Osteoblast (primary cell): ENCODE results near the gene LGALS9. TPM values are rescaled to one million over a fixed set of nuclear protein-coding genes. Genes with fewer than 3 reads are reported as not detected.

Experiments
- DNase-seq: peaks from one replicate; pipeline ENCODE4 v3.0.0; 2011; ENCODE audit warnings: low spot score, mixed read lengths; ENCODE audit not compliant: insufficient read length; ENCODE audit errors: missing footprints
- H2AFZ ChIP-seq: 2 replicates; pipeline ENCODE4 v1.6.0; 2011; ENCODE audit warnings: mild to moderate bottlenecking, low read length
- H3K27ac ChIP-seq: 2 replicates; pipeline ENCODE4 v1.5.1; 2011; ENCODE audit warnings: mild to moderate bottlenecking, low read depth, low read length, moderate library complexity
- H3K27me3 ChIP-seq: 2 replicates; pipeline ENCODE4 v1.6.0; 2012; ENCODE audit warnings: mild to moderate bottlenecking, control low read depth, inconsistent platforms, low read length, moderate library complexity; ENCODE audit not compliant: insufficient read depth
- H3K36me3 ChIP-seq: 2 replicates; pipeline ENCODE4 v1.5.1; 2011; ENCODE audit warnings: mild to moderate bottlenecking, low read length, control low read depth, moderate library complexity; ENCODE audit not compliant: insufficient read depth
- H3K4me1 ChIP-seq: 2 replicates; pipeline ENCODE4 v1.5.1; 2011; ENCODE audit warnings: mild to moderate bottlenecking, low read length, control low read depth, moderate library complexity; ENCODE audit not compliant: insufficient read depth
- H3K4me2 ChIP-seq: 2 replicates; pipeline ENCODE4 v1.6.0; 2011; ENCODE audit warnings: mild to moderate bottlenecking, low read length; ENCODE audit not compliant: insufficient read depth
- H3K4me3 ChIP-seq: fragments of 200-600 bp; sonication (generic); 3 replicates; pipeline ENCODE4 v1.5.1; 2012; ENCODE audit warnings: mild to moderate bottlenecking, low read length, inconsistent platforms; ENCODE audit not compliant: insufficient read depth
- H3K79me2 ChIP-seq: 2 replicates; pipeline ENCODE4 v1.6.0; 2012; ENCODE audit warnings: mild to moderate bottlenecking, low read length, control low read depth, inconsistent platforms; ENCODE audit not compliant: insufficient read depth
- H3K9me3 ChIP-seq: 2 replicates; pipeline ENCODE4 v1.5.1; 2011; ENCODE audit warnings: low read depth, low read length, control low read depth
- H4K20me1 ChIP-seq: 2 replicates; pipeline ENCODE4 v1.6.0; 2012; ENCODE audit warnings: mild to moderate bottlenecking, low read length, control low read depth; ENCODE audit not compliant: insufficient read depth
- CTCF ChIP-seq: IDR thresholded peaks from 2 replicates; pipeline ENCODE4 v1.5.1; 2011; ENCODE audit warnings: mild to moderate bottlenecking, low read depth, low read length, moderate library complexity; ENCODE audit errors: extremely low read depth
- total RNA-seq: library from RNA; depleted of rRNA; stranded (reverse); fragments of >200 nt; gene quantifications from 2 replicates; pipeline ENCODE4 v1.2.3, GENCODE V29; 2012

Gene LGALS9
- total RNA-seq, 1 donor: 1.4 TPM

GRCh38 chr17:27667656-27668487, 36.9 kb downstream of the LGALS9 start:
- Histone ChIP-seq H2AFZ (no peak overlapping the region), H3K27me3 (no peaks in the 10 kb centered on the region), H4K20me1 (no peaks in the 10 kb centered on the region), H3K36me3 (no peaks in the 10 kb centered on the region), H3K27ac (no peak overlapping the region), H3K4me3 (no peak overlapping the region), H3K4me1 (no peaks in the 10 kb centered on the region), H3K79me2 (no peaks in the 10 kb centered on the region), H3K4me2 (no peak overlapping the region), H3K9me3 (no peaks in the 10 kb centered on the region)
- no peak for TF ChIP-seq CTCF
- peak; percentile 21 for DNase-seq

GRCh38 chr17:27668488-27668823, 37.5 kb downstream of the LGALS9 start:
- no peaks in the 10 kb centered on the region for H3K4me1 ChIP-seq
- H2AFZ ChIP-seq: no peak overlapping the region
- DNase-seq: no peak
- H3K9me3 ChIP-seq: no peaks in the 10 kb centered on the region
- H4K20me1 ChIP-seq: no peaks in the 10 kb centered on the region
- no peak for TF ChIP-seq CTCF
- no peak overlapping the region for H3K27ac ChIP-seq
- H3K27me3 ChIP-seq: no peaks in the 10 kb centered on the region
- H3K4me3 ChIP-seq: no peak overlapping the region
- H3K4me2 ChIP-seq: no peak overlapping the region
- no peaks in the 10 kb centered on the region for H3K79me2 ChIP-seq
- no peaks in the 10 kb centered on the region for H3K36me3 ChIP-seq

- DNase-seq: peak; percentile 18
- H3K36me3 ChIP-seq: no peaks in the 10 kb centered on the region
- TF ChIP-seq CTCF: no peak
- no peak overlapping the region for H3K4me3 ChIP-seq
- H3K4me1 ChIP-seq: no peaks in the 10 kb centered on the region
- H3K79me2 ChIP-seq: no peaks in the 10 kb centered on the region
- no peaks in the 10 kb centered on the region for H3K9me3 ChIP-seq
- H3K27me3 ChIP-seq: no peaks in the 10 kb centered on the region
- H3K4me2 ChIP-seq: no peak overlapping the region
- no peak overlapping the region for H3K27ac ChIP-seq
- H4K20me1 ChIP-seq: no peaks in the 10 kb centered on the region
- H2AFZ ChIP-seq: no peak overlapping the region
Measured at GRCh38 chr17:27669136-27669535, 38.1 kb downstream of the LGALS9 start.

- peak; percentile 13 for DNase-seq
- Histone ChIP-seq H3K4me2 (no peak overlapping the region), H3K9me3 (no peaks in the 10 kb centered on the region)
Measured at GRCh38 chr17:27669850-27670249, 38.9 kb downstream of the LGALS9 start.

More at GRCh38 chr17:27669850-27670249, 38.9 kb downstream of the LGALS9 start:
- Histone ChIP-seq H3K27me3 (no peaks in the 10 kb centered on the region), H3K27ac (no peak overlapping the region), H4K20me1 (no peaks in the 10 kb centered on the region), H3K4me3 (no peak overlapping the region), H3K36me3 (no peaks in the 10 kb centered on the region), H2AFZ (no peak overlapping the region), H3K4me1 (no peaks in the 10 kb centered on the region), H3K79me2 (no peaks in the 10 kb centered on the region)
- TF ChIP-seq CTCF: no peak
